ENCODE measurements around the gene SDS.

SDS gene

DNA sequence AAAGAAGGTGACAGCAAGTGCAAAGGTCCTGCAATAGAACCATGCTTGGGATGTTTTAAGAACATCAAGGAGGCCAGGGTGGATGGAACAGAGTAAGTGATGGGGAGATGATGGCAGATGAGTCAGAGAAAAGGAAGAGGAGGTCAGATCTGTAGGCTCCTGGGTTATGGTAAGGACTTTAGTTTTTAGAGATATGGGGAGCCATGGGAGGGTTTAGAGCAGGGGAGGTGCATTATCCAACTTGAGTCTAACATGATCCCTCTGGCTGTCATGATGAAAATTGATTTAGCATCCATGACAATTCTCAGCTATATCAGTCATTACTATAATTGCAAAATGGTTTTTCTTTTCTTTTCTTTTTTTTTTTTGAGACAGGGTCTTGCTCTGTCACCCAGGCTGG lies 52.6 kb downstream of the SDS start:
- H3K4me1 ChIP-seq (ENCODE audit: insufficient read depth, low read length, severe bottlenecking) = no peaks in the 10 kb centered on the region
- no peak overlapping the region for H3K4me2 ChIP-seq (ENCODE audit: low read length)
- no peaks in the 10 kb centered on the region for H3K9me2 ChIP-seq (ENCODE audit: low read depth, low read length)
- H3K27ac ChIP-seq (ENCODE audit: low read depth, low read length, poor library complexity, severe bottlenecking) = no peak overlapping the region
- no peaks in the 10 kb centered on the region for H3F3A ChIP-seq (ENCODE audit: insufficient read depth, low read length)
- H4K20me1 ChIP-seq (ENCODE audit: insufficient read depth, low read length) = no peaks in the 10 kb centered on the region
- no peaks in the 10 kb centered on the region for H3K27me3 ChIP-seq (ENCODE audit: insufficient read depth, low read length)
- no peaks in the 10 kb centered on the region for H3K9me3 ChIP-seq (ENCODE audit: low read length)
- no peak overlapping the region for H2AFZ ChIP-seq (ENCODE audit: low read length)
- H3K4me3 ChIP-seq (ENCODE audit: low read depth, low read length, poor library complexity, severe bottlenecking) = no peak overlapping the region
- no peaks in the 10 kb centered on the region for H3K36me3 ChIP-seq (ENCODE audit: insufficient read depth, low read length)
- no peak for TF ChIP-seq EZH2 (IDR thresholded peaks at IDR 0.05; ENCODE audit: borderline replicate concordance, low read length)
- TF ChIP-seq, protein P1, sequence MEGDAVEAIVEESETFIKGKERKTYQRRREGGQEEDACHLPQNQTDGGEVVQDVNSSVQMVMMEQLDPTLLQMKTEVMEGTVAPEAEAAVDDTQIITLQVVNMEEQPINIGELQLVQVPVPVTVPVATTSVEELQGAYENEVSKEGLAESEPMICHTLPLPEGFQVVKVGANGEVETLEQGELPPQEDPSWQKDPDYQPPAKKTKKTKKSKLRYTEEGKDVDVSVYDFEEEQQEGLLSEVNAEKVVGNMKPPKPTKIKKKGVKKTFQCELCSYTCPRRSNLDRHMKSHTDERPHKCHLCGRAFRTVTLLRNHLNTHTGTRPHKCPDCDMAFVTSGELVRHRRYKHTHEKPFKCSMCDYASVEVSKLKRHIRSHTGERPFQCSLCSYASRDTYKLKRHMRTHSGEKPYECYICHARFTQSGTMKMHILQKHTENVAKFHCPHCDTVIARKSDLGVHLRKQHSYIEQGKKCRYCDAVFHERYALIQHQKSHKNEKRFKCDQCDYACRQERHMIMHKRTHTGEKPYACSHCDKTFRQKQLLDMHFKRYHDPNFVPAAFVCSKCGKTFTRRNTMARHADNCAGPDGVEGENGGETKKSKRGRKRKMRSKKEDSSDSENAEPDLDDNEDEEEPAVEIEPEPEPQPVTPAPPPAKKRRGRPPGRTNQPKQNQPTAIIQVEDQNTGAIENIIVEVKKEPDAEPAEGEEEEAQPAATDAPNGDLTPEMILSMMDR (IDR thresholded peaks at IDR 0.05; ENCODE audit: low read length) = no peak
- H3K79me2 ChIP-seq (ENCODE audit: insufficient read depth, low read length) = no peaks in the 10 kb centered on the region
- no peak overlapping the region for H3K9ac ChIP-seq (ENCODE audit: low read length)

DNA sequence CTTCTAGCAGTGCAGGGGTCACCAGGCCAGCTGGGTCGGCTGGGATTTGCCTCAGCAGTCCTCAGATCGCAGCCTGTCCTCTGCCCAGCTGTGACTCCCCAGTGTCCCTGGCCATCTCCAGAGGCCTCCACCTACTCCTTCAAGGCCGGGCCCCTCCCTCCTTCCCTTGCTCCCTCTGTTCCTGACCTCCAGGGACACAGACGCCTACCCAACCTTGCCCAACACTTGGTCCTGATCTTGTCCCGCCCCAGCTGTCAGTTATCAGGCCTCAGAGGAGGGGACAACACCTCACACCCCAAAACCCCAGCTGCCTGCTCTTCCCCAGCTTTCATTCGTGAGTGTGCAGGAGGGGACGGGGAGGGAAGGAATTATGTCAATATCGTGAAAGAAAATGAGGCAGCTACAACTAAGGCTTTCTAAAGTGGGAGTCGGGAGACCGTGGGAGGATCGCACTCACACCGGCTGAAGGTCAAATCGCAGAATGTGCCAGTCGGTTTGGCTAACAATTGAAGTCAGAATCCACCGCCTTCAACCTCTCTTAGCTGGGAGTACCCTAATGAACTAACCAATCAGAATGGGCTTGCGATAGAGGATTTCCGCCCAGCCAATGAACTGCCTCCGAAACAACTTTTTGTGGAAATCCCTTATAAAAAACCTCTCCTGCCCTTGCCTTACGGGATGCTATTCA lies 54.7 kb downstream of the SDS start:
- Histone ChIP-seq H2AFZ (ENCODE audit: low read length) (no peak overlapping the region), H3F3A (ENCODE audit: insufficient read depth, low read length) (no peaks in the 10 kb centered on the region)
- TF ChIP-seq, protein P1 (IDR thresholded peaks at IDR 0.05; ENCODE audit: low read length) = no peak
- TF ChIP-seq EZH2 (IDR thresholded peaks at IDR 0.05; ENCODE audit: borderline replicate concordance, low read length) = no peak

DNA sequence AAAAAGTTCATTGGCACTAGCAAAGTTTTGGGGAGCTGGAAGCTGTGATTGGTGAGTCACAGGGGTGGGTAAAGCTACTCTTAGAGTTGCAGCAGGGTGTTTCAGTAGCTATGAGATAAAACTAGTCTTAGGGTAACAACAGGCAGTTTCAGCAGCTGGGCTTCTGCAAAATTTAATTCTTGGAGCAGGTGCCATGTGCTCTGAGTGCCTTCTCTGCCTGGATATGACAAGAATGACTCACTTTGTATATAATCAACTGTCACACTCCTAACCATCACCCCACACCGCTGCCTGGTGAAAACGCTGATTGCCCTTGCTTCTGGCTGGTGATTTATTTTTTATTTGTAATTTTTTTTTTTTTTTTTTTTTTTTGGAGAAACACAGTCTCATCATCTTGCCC lies 55.8 kb downstream of the SDS start:
- no peak overlapping the region for H3K4me3 ChIP-seq (ENCODE audit: low read depth, low read length, poor library complexity, severe bottlenecking)
- no peaks in the 10 kb centered on the region for H3K9me3 ChIP-seq (ENCODE audit: low read length)
- H3K4me2 ChIP-seq (ENCODE audit: low read length) = no peak overlapping the region
- no peaks in the 10 kb centered on the region for H4K20me1 ChIP-seq (ENCODE audit: insufficient read depth, low read length)
- no peak overlapping the region for H2AFZ ChIP-seq (ENCODE audit: low read length)
- TF ChIP-seq, protein P1 (IDR thresholded peaks at IDR 0.05; ENCODE audit: low read length) = no peak
- TF ChIP-seq EZH2 (IDR thresholded peaks at IDR 0.05; ENCODE audit: borderline replicate concordance, low read length) = no peak
- no peaks in the 10 kb centered on the region for H3K9me2 ChIP-seq (ENCODE audit: low read depth, low read length)
- no peak overlapping the region for H3K27ac ChIP-seq (ENCODE audit: low read depth, low read length, poor library complexity, severe bottlenecking)
- no peaks in the 10 kb centered on the region for H3F3A ChIP-seq (ENCODE audit: insufficient read depth, low read length)
- H3K79me2 ChIP-seq (ENCODE audit: insufficient read depth, low read length) = no peaks in the 10 kb centered on the region
- H3K4me1 ChIP-seq (ENCODE audit: insufficient read depth, low read length, severe bottlenecking) = no peaks in the 10 kb centered on the region
- H3K36me3 ChIP-seq (ENCODE audit: insufficient read depth, low read length) = no peaks in the 10 kb centered on the region
- H3K27me3 ChIP-seq (ENCODE audit: insufficient read depth, low read length) = no peaks in the 10 kb centered on the region
- H3K9ac ChIP-seq (ENCODE audit: low read length) = no peak overlapping the region

More for the DNA sequence above, 54.7 kb downstream of the SDS start:
- Histone ChIP-seq H3K9ac (ENCODE audit: low read length) (no peak overlapping the region), H3K27me3 (ENCODE audit: insufficient read depth, low read length) (no peaks in the 10 kb centered on the region), H3K79me2 (ENCODE audit: insufficient read depth, low read length) (no peaks in the 10 kb centered on the region), H3K36me3 (ENCODE audit: insufficient read depth, low read length) (no peaks in the 10 kb centered on the region), H3K9me3 (ENCODE audit: low read length) (no peaks in the 10 kb centered on the region), H3K27ac (ENCODE audit: low read depth, low read length, poor library complexity, severe bottlenecking) (no peak overlapping the region), H3K4me2 (ENCODE audit: low read length) (no peak overlapping the region), H4K20me1 (ENCODE audit: insufficient read depth, low read length) (no peaks in the 10 kb centered on the region), H3K9me2 (ENCODE audit: low read depth, low read length) (no peaks in the 10 kb centered on the region), H3K4me1 (ENCODE audit: insufficient read depth, low read length, severe bottlenecking) (no peaks in the 10 kb centered on the region), H3K4me3 (ENCODE audit: low read depth, low read length, poor library complexity, severe bottlenecking) (no peak overlapping the region)
